ENCODE results near the gene PADI3.

- TF ChIP-seq POLR2A (IDR thresholded peaks at IDR 0.05; ENCODE audit: insufficient read depth in 1 of 2, low read depth in 2 of 2, low read length in 2 of 2) (no peak), REST (IDR thresholded peaks at IDR 0.05; ENCODE audit: borderline replicate concordance in 1 of 2, low read depth in 1 of 2, low read length in 2 of 2) (no peak), TAF1 (CRISPR knock-in tag; IDR thresholded peaks at IDR 0.05) (no peak)
These were observed 65.6 kb downstream of the PADI3 start for GRCh38 chr1:17314491-17314971.

Data from HepG2 (cell line).